ENCODE data around the gene VCAN. TPM values are rescaled to one million over a fixed set of nuclear protein-coding genes. Genes with fewer than 3 reads are reported as not detected.

VCAN gene
- total and polyA plus RNA-seq, 2 donors from 2014 or later, result 2.1 to 226 TPM

DNA sequence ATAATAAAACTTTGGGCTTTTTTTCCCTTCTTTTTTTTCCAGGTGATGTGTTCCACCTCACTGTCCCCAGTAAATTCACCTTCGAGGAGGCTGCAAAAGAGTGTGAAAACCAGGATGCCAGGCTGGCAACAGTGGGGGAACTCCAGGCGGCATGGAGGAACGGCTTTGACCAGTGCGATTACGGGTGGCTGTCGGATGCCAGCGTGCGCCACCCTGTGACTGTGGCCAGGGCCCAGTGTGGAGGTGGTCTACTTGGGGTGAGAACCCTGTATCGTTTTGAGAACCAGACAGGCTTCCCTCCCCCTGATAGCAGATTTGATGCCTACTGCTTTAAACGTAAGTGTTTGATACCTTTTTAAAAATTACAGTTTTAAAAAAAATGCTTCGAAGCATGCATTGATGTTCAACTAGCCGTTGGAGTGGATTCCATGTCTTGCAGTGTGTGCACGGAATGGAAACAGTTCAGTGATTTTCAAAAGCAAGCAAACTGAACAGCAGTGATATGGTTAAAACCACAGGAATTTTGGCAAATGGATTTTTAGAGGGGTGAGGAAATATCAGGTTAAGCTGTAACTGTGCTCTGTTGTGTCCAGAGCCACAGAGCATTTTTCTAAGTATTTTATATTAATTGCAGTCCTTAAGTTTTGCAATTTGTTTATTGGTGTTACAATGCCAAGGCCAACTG lies 40.7 kb downstream of the VCAN start:
- Histone ChIP-seq H3K27me3 (ENCODE audit: control insufficient read depth, insufficient read depth, low read length) (no peaks in the 10 kb centered on the region), H3K4me1 (ENCODE audit: control insufficient read depth in 2 of 3, insufficient read depth in 2 of 3, low read depth in 1 of 3, low read length in 3 of 3) (no peaks in the 10 kb centered on the region), H3K27ac (ENCODE audit: low read depth in 2 of 2, low read length in 2 of 2) (no peak overlapping the region), H3K4me3 (ENCODE audit: low read length in 3 of 3) (no peak overlapping the region), H3K9me3 (ENCODE audit: control insufficient read depth in 2 of 3, insufficient read depth in 1 of 3, low read length in 3 of 3) (no peaks in the 10 kb centered on the region), H3K9ac (ENCODE audit: low read length in 3 of 3) (no peak overlapping the region), H3K36me3 (ENCODE audit: control insufficient read depth in 2 of 3, insufficient read depth in 3 of 3, low read length in 3 of 3) (peaks cover 0 to 6% (median 0%) of the 10 kb centered on the region in 3 donors)
- FAIRE-seq, result no peak
- TF ChIP-seq, protein P1, sequence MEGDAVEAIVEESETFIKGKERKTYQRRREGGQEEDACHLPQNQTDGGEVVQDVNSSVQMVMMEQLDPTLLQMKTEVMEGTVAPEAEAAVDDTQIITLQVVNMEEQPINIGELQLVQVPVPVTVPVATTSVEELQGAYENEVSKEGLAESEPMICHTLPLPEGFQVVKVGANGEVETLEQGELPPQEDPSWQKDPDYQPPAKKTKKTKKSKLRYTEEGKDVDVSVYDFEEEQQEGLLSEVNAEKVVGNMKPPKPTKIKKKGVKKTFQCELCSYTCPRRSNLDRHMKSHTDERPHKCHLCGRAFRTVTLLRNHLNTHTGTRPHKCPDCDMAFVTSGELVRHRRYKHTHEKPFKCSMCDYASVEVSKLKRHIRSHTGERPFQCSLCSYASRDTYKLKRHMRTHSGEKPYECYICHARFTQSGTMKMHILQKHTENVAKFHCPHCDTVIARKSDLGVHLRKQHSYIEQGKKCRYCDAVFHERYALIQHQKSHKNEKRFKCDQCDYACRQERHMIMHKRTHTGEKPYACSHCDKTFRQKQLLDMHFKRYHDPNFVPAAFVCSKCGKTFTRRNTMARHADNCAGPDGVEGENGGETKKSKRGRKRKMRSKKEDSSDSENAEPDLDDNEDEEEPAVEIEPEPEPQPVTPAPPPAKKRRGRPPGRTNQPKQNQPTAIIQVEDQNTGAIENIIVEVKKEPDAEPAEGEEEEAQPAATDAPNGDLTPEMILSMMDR (IDR thresholded peaks at IDR 0.05; ENCODE audit: borderline replicate concordance, extremely low read depth, insufficient read depth), result no peak
- intact Hi-C loops (cut with DNase I), result no loop called here
- no peak for DNase-seq

DNA sequence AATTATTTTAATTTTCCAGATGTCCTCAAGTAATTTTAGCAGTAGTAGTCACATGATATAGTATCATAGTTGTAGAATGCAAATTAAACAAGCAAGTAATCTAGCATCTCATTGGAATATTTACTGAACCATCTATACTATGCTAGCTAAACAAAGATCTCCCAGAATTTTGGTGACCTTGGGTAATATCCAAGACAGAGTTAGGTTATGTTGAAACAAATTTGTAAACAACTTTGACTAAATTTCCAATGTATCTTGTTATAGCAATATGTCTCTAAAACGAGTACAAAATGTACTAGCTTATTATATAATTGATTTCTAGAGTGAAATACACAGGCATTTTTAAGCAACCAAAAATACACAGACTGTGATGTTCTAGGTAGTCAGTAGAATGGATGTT lies 41.5 kb downstream of the VCAN start:
- H3K27ac ChIP-seq (ENCODE audit: low read depth in 2 of 2, low read length in 2 of 2), result no peak overlapping the region

DNA sequence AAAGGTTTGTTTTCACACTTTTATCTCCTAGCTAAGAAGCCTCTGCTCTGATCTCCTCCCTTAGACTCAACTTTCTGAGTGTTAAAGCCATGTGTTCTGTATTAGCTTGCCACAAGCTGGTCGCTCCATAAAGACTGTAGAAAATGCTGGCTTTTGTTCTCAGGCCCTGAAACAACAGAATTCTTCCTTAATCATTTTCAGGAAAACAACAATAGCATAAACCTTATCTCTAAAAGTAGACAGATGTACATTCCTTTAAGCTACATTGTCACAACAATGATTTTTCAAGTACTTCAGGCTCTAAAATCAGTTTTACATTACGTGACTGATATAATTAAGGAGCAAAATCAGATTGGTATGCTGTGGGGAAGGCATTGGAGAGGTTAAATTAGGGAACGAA lies 41.9 kb downstream of the VCAN start:
- Histone ChIP-seq H3K36me3 (ENCODE audit: control insufficient read depth in 2 of 3, insufficient read depth in 3 of 3, low read length in 3 of 3) (peaks cover 0 to 6% (median 0%) of the 10 kb centered on the region in 3 donors), H3K4me3 (ENCODE audit: low read length in 3 of 3) (no peak overlapping the region), H3K9ac (ENCODE audit: low read length in 3 of 3) (no peak overlapping the region), H3K27me3 (ENCODE audit: control insufficient read depth, insufficient read depth, low read length) (no peaks in the 10 kb centered on the region), H3K4me1 (ENCODE audit: control insufficient read depth in 2 of 3, insufficient read depth in 2 of 3, low read depth in 1 of 3, low read length in 3 of 3) (no peaks in the 10 kb centered on the region), H3K27ac (ENCODE audit: low read depth in 2 of 2, low read length in 2 of 2) (no peak overlapping the region), H3K9me3 (ENCODE audit: control insufficient read depth in 2 of 3, insufficient read depth in 1 of 3, low read length in 3 of 3) (no peaks in the 10 kb centered on the region)
- TF ChIP-seq, protein P1 (IDR thresholded peaks at IDR 0.05; ENCODE audit: borderline replicate concordance, extremely low read depth, insufficient read depth), result no peak
- DNase-seq (no peak), FAIRE-seq (no peak)
- intact Hi-C loops (cut with DNase I), result no loop called here

More for the DNA sequence above, 41.5 kb downstream of the VCAN start:
- Histone ChIP-seq H3K9me3 (ENCODE audit: control insufficient read depth in 2 of 3, insufficient read depth in 1 of 3, low read length in 3 of 3) (no peaks in the 10 kb centered on the region), H3K4me3 (ENCODE audit: low read length in 3 of 3) (no peak overlapping the region), H3K9ac (ENCODE audit: low read length in 3 of 3) (no peak overlapping the region), H3K36me3 (ENCODE audit: control insufficient read depth in 2 of 3, insufficient read depth in 3 of 3, low read length in 3 of 3) (peaks cover 0 to 6% (median 0%) of the 10 kb centered on the region in 3 donors), H3K4me1 (ENCODE audit: control insufficient read depth in 2 of 3, insufficient read depth in 2 of 3, low read depth in 1 of 3, low read length in 3 of 3) (no peaks in the 10 kb centered on the region), H3K27me3 (ENCODE audit: control insufficient read depth, insufficient read depth, low read length) (no peaks in the 10 kb centered on the region)
- intact Hi-C loops (cut with DNase I), result no loop called here
- TF ChIP-seq, protein P1 (IDR thresholded peaks at IDR 0.05; ENCODE audit: borderline replicate concordance, extremely low read depth, insufficient read depth), result no peak
- no peak for FAIRE-seq
- no peak for DNase-seq

All from kidney (tissue), 14 donors.